OCI-LY1 (cell line): ENCODE data around the gene KBTBD12.
"Not testable (repeated sequence)": the region's sequence is repeated elsewhere in the genome, so short reads cannot be mapped to it uniquely, and the experiment has no call there.

Source experiments
- H2AFZ ChIP-seq: fragments of 200-600 bp; sonication (generic), shearing (Covaris generic); 2 replicates; pipeline ENCODE4 v1.6.0; 2014; ENCODE audit warnings: antibody characterized with exemption, mild to moderate bottlenecking, low read length
- H3F3A ChIP-seq: fragments of 200-600 bp; sonication (generic), shearing (Covaris generic); 2 replicates; pipeline ENCODE4 v1.6.0; 2014; ENCODE audit warnings: mild to moderate bottlenecking, antibody characterized with exemption, low read length, moderate library complexity; ENCODE audit not compliant: insufficient read depth
- H3K27ac ChIP-seq: fragments of 200-600 bp; sonication (generic); 2 replicates; pipeline ENCODE4 v1.5.1; 2014; ENCODE audit warnings: low read length, mixed run types, mild to moderate bottlenecking, low read depth; ENCODE audit not compliant: poor library complexity, severe bottlenecking
- H3K27me3 ChIP-seq: fragments of 200-600 bp; sonication (generic); 2 replicates; pipeline ENCODE4 v1.6.0; 2014; ENCODE audit warnings: antibody characterized with exemption, mild to moderate bottlenecking, low read length, moderate library complexity; ENCODE audit not compliant: insufficient read depth
- H3K36me3 ChIP-seq: fragments of 200-600 bp; sonication (generic); 2 replicates; pipeline ENCODE4 v1.6.1; 2014; ENCODE audit warnings: mild to moderate bottlenecking, antibody characterized with exemption, low read length, moderate library complexity, mixed read lengths; ENCODE audit not compliant: insufficient read depth
- H3K4me1 ChIP-seq: fragments of 200-600 bp; sonication (generic); 2 replicates; pipeline ENCODE4 v1.5.1; 2014; ENCODE audit warnings: mild to moderate bottlenecking, low read length, moderate library complexity; ENCODE audit not compliant: insufficient read depth, severe bottlenecking
- H3K4me2 ChIP-seq: fragments of 200-600 bp; sonication (generic), shearing (Covaris generic); 2 replicates; pipeline ENCODE4 v1.6.1; 2014; ENCODE audit warnings: low read length
- H3K4me3 ChIP-seq: fragments of 200-600 bp; sonication (generic); 2 replicates; pipeline ENCODE4 v1.5.1; 2014; ENCODE audit warnings: low read length, low read depth, mild to moderate bottlenecking, mixed read lengths; ENCODE audit not compliant: poor library complexity, severe bottlenecking
- H3K79me2 ChIP-seq: fragments of 200-600 bp; shearing (Covaris generic); 2 replicates; pipeline ENCODE4 v1.6.1; 2016; ENCODE audit warnings: mixed run types, low read length, mixed read lengths; ENCODE audit not compliant: insufficient read depth
- H3K9ac ChIP-seq: fragments of 200-600 bp; sonication (generic), shearing (Covaris generic); 2 replicates; pipeline ENCODE4 v1.6.1; 2014; ENCODE audit warnings: mild to moderate bottlenecking, low read length, mixed read lengths
- H3K9me2 ChIP-seq: fragments of 200-600 bp; sonication (generic), shearing (Covaris generic); 2 replicates; pipeline ENCODE4 v1.6.1; 2014; ENCODE audit warnings: low read depth, mild to moderate bottlenecking, low read length, mixed read lengths
- H3K9me3 ChIP-seq: fragments of 200-600 bp; shearing (Covaris generic); 2 replicates; pipeline ENCODE4 v1.6.1; 2014; ENCODE audit warnings: low read length, mixed read lengths
- H4K20me1 ChIP-seq: fragments of 200-600 bp; sonication (generic), shearing (Covaris generic); 2 replicates; pipeline ENCODE4 v1.6.0; 2016; ENCODE audit warnings: mild to moderate bottlenecking, low read length; ENCODE audit not compliant: insufficient read depth
- EZH2 ChIP-seq: fragments of 200-600 bp; sonication (generic), shearing (Covaris generic); IDR thresholded peaks from 2 replicates; pipeline ENCODE4 v1.8.0; 2017; ENCODE audit warnings: borderline replicate concordance, mixed run types, mild to moderate bottlenecking, antibody characterized with exemption, low read length, moderate library complexity, mixed read lengths
- TF ChIP-seq, protein P1 (sequence below): fragments of 200-600 bp; sonication (generic), shearing (Covaris generic); IDR thresholded peaks from 2 replicates; pipeline ENCODE4 v1.5.1; 2017; ENCODE audit warnings: mild to moderate bottlenecking, antibody characterized with exemption, low read length, moderate library complexity, mixed read lengths

KBTBD12 gene

DNA sequence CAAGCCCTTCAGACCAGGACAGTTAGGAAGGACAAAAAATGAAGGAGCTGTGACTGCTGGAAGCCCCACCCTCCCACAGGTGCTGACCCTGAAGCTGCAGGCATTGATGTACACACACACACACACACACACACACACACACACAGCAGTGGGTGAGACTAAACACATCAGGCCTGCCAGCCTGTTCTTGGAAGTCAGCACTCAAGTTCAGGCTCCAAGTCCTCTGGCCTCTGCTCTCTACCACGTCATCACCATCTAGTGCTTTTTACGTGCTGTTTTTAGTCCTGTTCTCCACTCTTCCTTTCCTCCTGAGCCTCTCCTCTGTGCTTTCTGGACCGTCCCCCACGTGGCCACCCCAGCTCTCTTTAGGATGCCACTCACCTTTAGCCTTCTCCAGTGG lies 5.4 kb upstream of the KBTBD12 start:
- H3K4me3 ChIP-seq: no peak overlapping the region

GRCh38 chr3:127911421-127911931 lies 3.6 kb upstream of the KBTBD12 start:
- H3K27me3 ChIP-seq: no peaks in the 10 kb centered on the region
- no peaks in the 10 kb centered on the region for H3K9me2 ChIP-seq
- no peak overlapping the region for H3K9ac ChIP-seq
- no peaks in the 10 kb centered on the region for H4K20me1 ChIP-seq
- H3K36me3 ChIP-seq: no peaks in the 10 kb centered on the region
- no peaks in the 10 kb centered on the region for H3F3A ChIP-seq
- no peaks in the 10 kb centered on the region for H3K4me1 ChIP-seq
- no peak overlapping the region for H3K4me2 ChIP-seq
- no peak overlapping the region for H2AFZ ChIP-seq
- TF ChIP-seq, protein P1, sequence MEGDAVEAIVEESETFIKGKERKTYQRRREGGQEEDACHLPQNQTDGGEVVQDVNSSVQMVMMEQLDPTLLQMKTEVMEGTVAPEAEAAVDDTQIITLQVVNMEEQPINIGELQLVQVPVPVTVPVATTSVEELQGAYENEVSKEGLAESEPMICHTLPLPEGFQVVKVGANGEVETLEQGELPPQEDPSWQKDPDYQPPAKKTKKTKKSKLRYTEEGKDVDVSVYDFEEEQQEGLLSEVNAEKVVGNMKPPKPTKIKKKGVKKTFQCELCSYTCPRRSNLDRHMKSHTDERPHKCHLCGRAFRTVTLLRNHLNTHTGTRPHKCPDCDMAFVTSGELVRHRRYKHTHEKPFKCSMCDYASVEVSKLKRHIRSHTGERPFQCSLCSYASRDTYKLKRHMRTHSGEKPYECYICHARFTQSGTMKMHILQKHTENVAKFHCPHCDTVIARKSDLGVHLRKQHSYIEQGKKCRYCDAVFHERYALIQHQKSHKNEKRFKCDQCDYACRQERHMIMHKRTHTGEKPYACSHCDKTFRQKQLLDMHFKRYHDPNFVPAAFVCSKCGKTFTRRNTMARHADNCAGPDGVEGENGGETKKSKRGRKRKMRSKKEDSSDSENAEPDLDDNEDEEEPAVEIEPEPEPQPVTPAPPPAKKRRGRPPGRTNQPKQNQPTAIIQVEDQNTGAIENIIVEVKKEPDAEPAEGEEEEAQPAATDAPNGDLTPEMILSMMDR: no peak
- no peak for TF ChIP-seq EZH2
- no peaks in the 10 kb centered on the region for H3K79me2 ChIP-seq
- no peak overlapping the region for H3K4me3 ChIP-seq
- no peak overlapping the region for H3K27ac ChIP-seq
- H3K9me3 ChIP-seq: no peaks in the 10 kb centered on the region

More for the DNA sequence above, 5.4 kb upstream of the KBTBD12 start:
- Histone ChIP-seq H3K79me2 (no peaks in the 10 kb centered on the region), H3K4me2 (no peak overlapping the region), H4K20me1 (no peaks in the 10 kb centered on the region), H3K9me3 (no peaks in the 10 kb centered on the region), H3K4me1 (no peaks in the 10 kb centered on the region), H3K9me2 (no peaks in the 10 kb centered on the region), H3K9ac (no peak overlapping the region), H3K36me3 (no peaks in the 10 kb centered on the region), H3F3A (no peaks in the 10 kb centered on the region), H3K27me3 (no peaks in the 10 kb centered on the region), H2AFZ (no peak overlapping the region), H3K27ac (no peak overlapping the region)
- TF ChIP-seq EZH2: no peak
- TF ChIP-seq, protein P1: no peak

- not testable (repeated sequence) for H3K4me3 ChIP-seq, H3K36me3 ChIP-seq, H3K9me3 ChIP-seq, H3K27me3 ChIP-seq, H4K20me1 ChIP-seq, H3K79me2 ChIP-seq, H3K9me2 ChIP-seq, H3K4me1 ChIP-seq, H3K27ac ChIP-seq, H3K4me2 ChIP-seq, H3F3A ChIP-seq, H2AFZ ChIP-seq, H3K9ac ChIP-seq
Measured at GRCh38 chr3:127913841-127914240, 1.2 kb upstream of the KBTBD12 start.

- H3F3A ChIP-seq: no peaks in the 10 kb centered on the region
- H3K9me3 ChIP-seq: no peaks in the 10 kb centered on the region
- H3K27me3 ChIP-seq: no peaks in the 10 kb centered on the region
- H3K4me2 ChIP-seq: no peak overlapping the region
- no peak for TF ChIP-seq EZH2
- TF ChIP-seq, protein P1: no peak
- no peaks in the 10 kb centered on the region for H3K9me2 ChIP-seq
- no peaks in the 10 kb centered on the region for H3K4me1 ChIP-seq
- no peak overlapping the region for H3K27ac ChIP-seq
- H3K4me3 ChIP-seq: no peak overlapping the region
- H3K36me3 ChIP-seq: no peaks in the 10 kb centered on the region
- H4K20me1 ChIP-seq: no peaks in the 10 kb centered on the region
- H2AFZ ChIP-seq: no peak overlapping the region
- H3K9ac ChIP-seq: no peak overlapping the region
- H3K79me2 ChIP-seq: no peaks in the 10 kb centered on the region
Measured at GRCh38 chr3:127914584-127914983, 448 bp upstream of the KBTBD12 start.
